Omental fat pad (tissue), 4 donors: ENCODE data around the gene NCAPD3. TPM values are rescaled to one million over a fixed set of nuclear protein-coding genes. Genes with fewer than 3 reads are reported as not detected.

Experiments
- ATAC-seq: fragments of 150-250 bp; one replicate; pipeline ENCODE4 v1.9.1; 2016; ENCODE audit warnings: mild to moderate bottlenecking, moderate library complexity; ENCODE audit not compliant: low FRiP score
- DNase-seq: peaks from one replicate; pipeline ENCODE4 v3.0.0-alpha.2; 2019; ENCODE audit warnings: low spot score
- CTCF ChIP-seq, 3 donors: fragments of 450-650 bp; IDR thresholded peaks; one replicate each; pipeline ENCODE4 v1.5.1; 2016 to 2017; ENCODE audit warnings: antibody characterized with exemption in 3 of 3, mild to moderate bottlenecking in 3 of 3, moderate library complexity in 2 of 3
- total RNA-seq, 4 donors: library from RNA; depleted of rRNA; stranded (reverse); fragments of >200 nt; gene quantifications; one replicate each; pipeline ENCODE4 v1.1.0, GENCODE V29; 2016

The NCAPD3 gene
- total RNA-seq, 4 donors from 2014 or later: 10.4 to 14.3 (median 11.2) TPM

GRCh38 chr11:134139303-134139872, 84.4 kb downstream of the NCAPD3 start:
- no peak for DNase-seq
- TF ChIP-seq CTCF (IDR thresholded peaks at IDR 0.05): no peak
- peak; percentile 8 for ATAC-seq

GRCh38 chr11:134138376-134138775, 85.4 kb downstream of the NCAPD3 start:
- no peak for ATAC-seq
- DNase-seq: no peak
- no peak for TF ChIP-seq CTCF (IDR thresholded peaks at IDR 0.05)

GRCh38 chr11:134134167-134134566, 89.6 kb downstream of the NCAPD3 start:
- ATAC-seq (no peak), DNase-seq (no peak)
- no peak for TF ChIP-seq CTCF (IDR thresholded peaks at IDR 0.05)

GRCh38 chr11:134132808-134133207, 91.0 kb downstream of the NCAPD3 start:
- TF ChIP-seq CTCF (IDR thresholded peaks at IDR 0.05): no peak
- ATAC-seq (no peak), DNase-seq (no peak)

GRCh38 chr11:134131628-134132244, 92.0 kb downstream of the NCAPD3 start:
- no peak for ATAC-seq
- TF ChIP-seq CTCF (IDR thresholded peaks at IDR 0.05): no peak

GRCh38 chr11:134126217-134126822, 97.4 kb downstream of the NCAPD3 start:
- TF ChIP-seq CTCF (IDR thresholded peaks at IDR 0.05): no peak
- DNase-seq: no peak
- peak; percentile 23 for ATAC-seq

More at GRCh38 chr11:134131628-134132244, 92.0 kb downstream of the NCAPD3 start:
- DNase-seq: no peak

GRCh38 chr11:134125507-134125906, 98.3 kb downstream of the NCAPD3 start:
- DNase-seq (no peak), ATAC-seq (no peak)
- no peak for TF ChIP-seq CTCF (IDR thresholded peaks at IDR 0.05)
